ENCODE data around the gene ZFP3.
"Not testable (repeated sequence)": the region's sequence is repeated elsewhere in the genome, so short reads cannot be mapped to it uniquely, and the experiment has no call there.

The ZFP3 gene

GRCh38 chr17:5138616-5139457 lies 60.6 kb downstream of the ZFP3 start:
- DNase-seq (ENCODE audit: low spot score): no peak

GRCh38 chr17:5139458-5139732 lies 61.1 kb downstream of the ZFP3 start:
- no peak for DNase-seq (ENCODE audit: low spot score)

GRCh38 chr17:5142877-5143276 lies 64.6 kb downstream of the ZFP3 start:
- not testable (repeated sequence) for DNase-seq (ENCODE audit: low spot score)

Measured in HuH-7.5 (cell line).